ENCODE data around the gene GC. TPM values are rescaled to one million over a fixed set of nuclear protein-coding genes. Genes with fewer than 3 reads are reported as not detected.
"Not testable (repeated sequence)": the region's sequence is repeated elsewhere in the genome, so short reads cannot be mapped to it uniquely, and the experiment has no call there.

The GC gene
- total RNA-seq, 1 experiment from 2014 or later: 1.9 TPM

GRCh38 chr4:71807469-71807868, 23.6 kb upstream of the GC start:
- no peaks in the 10 kb centered on the region for H3K27me3 Mint-ChIP-seq (ENCODE audit: low read depth)
- no peaks in the 10 kb centered on the region for H3K36me3 Mint-ChIP-seq
- peaks cover 26% of the 10 kb centered on the region for H3K9me3 Mint-ChIP-seq
- peaks cover 9% of the 10 kb centered on the region; the same call in 1 of the 2 replicates for H3K4me1 Mint-ChIP-seq
- TF ChIP-seq RORB (CRISPR knock-in tag; IDR thresholded peaks at IDR 0.05) (no peak), TCF7 (CRISPR knock-in tag; IDR thresholded peaks at IDR 0.05; ENCODE audit: low read depth) (no peak), MXD4 (CRISPR knock-in tag; IDR thresholded peaks at IDR 0.05; ENCODE audit: borderline replicate concordance) (no peak), GABPB1 (CRISPR knock-in tag; IDR thresholded peaks at IDR 0.05) (no peak), JUN (CRISPR knock-in tag; IDR thresholded peaks at IDR 0.05) (no peak), JAZF1 (CRISPR knock-in tag; IDR thresholded peaks at IDR 0.05) (no peak), PRRX2 (CRISPR knock-in tag; IDR thresholded peaks at IDR 0.05) (no peak), TEAD1 (CRISPR knock-in tag; IDR thresholded peaks at IDR 0.05) (no peak), ZNF416 (CRISPR knock-in tag; IDR thresholded peaks at IDR 0.05) (no peak), HMGXB4 (CRISPR knock-in tag; IDR thresholded peaks at IDR 0.05) (no peak), PRDM15 (CRISPR knock-in tag; IDR thresholded peaks at IDR 0.05) (no peak), OVOL2 (CRISPR knock-in tag; IDR thresholded peaks at IDR 0.05; ENCODE audit: borderline replicate concordance) (no peak), AR (CRISPR knock-in tag; IDR thresholded peaks at IDR 0.05) (no peak), E2F1 (CRISPR knock-in tag; IDR thresholded peaks at IDR 0.05) (no peak), EMX1 (CRISPR knock-in tag; IDR thresholded peaks at IDR 0.05) (no peak), ZNF121 (CRISPR knock-in tag; IDR thresholded peaks at IDR 0.05) (no peak), ZNF138 (CRISPR knock-in tag; conservative IDR thresholded peaks at IDR 0.05) (no peak), ATF6 (CRISPR knock-in tag; IDR thresholded peaks at IDR 0.05) (no peak), CBFB (CRISPR knock-in tag; IDR thresholded peaks at IDR 0.05; ENCODE audit: low read depth) (no peak)
- ATAC-seq (no peak), DNase-seq (ENCODE audit: low spot score) (no peak)
- H3K27ac Mint-ChIP-seq: no peak overlapping the region
- POLR2A ChIA-PET: no interaction called here
- CTCF ChIA-PET: no interaction called here
- no peak overlapping the region for H3K4me3 Mint-ChIP-seq

GRCh38 chr4:71805230-71805629, 21.4 kb upstream of the GC start:
- H3K4me3 Mint-ChIP-seq; H3K27ac Mint-ChIP-seq; H3K27me3 Mint-ChIP-seq (ENCODE audit: low read depth); CTCF ChIA-PET; DNase-seq (ENCODE audit: low spot score); POLR2A ChIA-PET; ATAC-seq; H3K36me3 Mint-ChIP-seq; H3K4me1 Mint-ChIP-seq: not testable (repeated sequence)
- peaks cover 30% of the 10 kb centered on the region for H3K9me3 Mint-ChIP-seq

GRCh38 chr4:71804017-71804697, 20.3 kb upstream of the GC start:
- H3K4me3 Mint-ChIP-seq; ATAC-seq; CTCF ChIA-PET; H3K4me1 Mint-ChIP-seq; H3K27ac Mint-ChIP-seq; H3K27me3 Mint-ChIP-seq (ENCODE audit: low read depth); DNase-seq (ENCODE audit: low spot score); H3K36me3 Mint-ChIP-seq: not testable (repeated sequence)
- POLR2A ChIA-PET: interaction anchor here (0.6 kb wide), 1 partner anchor 495 kb away, joined by 3 read pairs; no protein-coding TSS in a partner anchor
- peaks cover 30% of the 10 kb centered on the region for H3K9me3 Mint-ChIP-seq

Data from WTC11 (cell line).